WTC11 (cell line): Measurements from ENCODE around the gene CEMIP. TPM values are rescaled to one million over a fixed set of nuclear protein-coding genes. Genes with fewer than 3 reads are reported as not detected.
A peak's percentile ranks its signal among the peaks of the same experiment; 100 is the strongest.

Experiments used
- ATAC-seq: fragments of 200-7000 bp; cut with Tn5 transposase; 2 replicates; pipeline ENCODE4 v1.10.0; 2021; ENCODE audit warnings: mild to moderate bottlenecking, moderate library complexity
- Bru-seq: library from RNA; stranded (reverse); fragments of 400-500 nt; gene quantifications from one replicate; lab custom pipeline; 2021; lab: Mats Ljungman, UMichigan
- CTCF ChIA-PET: fragments of 300-600 bp; sonication (Branson Sonifier 250); formaldehyde crosslinking; loops from one replicate; lab custom pipeline; 2021; ENCODE audit warnings: antibody characterized with exemption; lab: Charles Lee
- POLR2A ChIA-PET: fragments of 350-600 bp; sonication (Branson Sonifier 250); formaldehyde crosslinking; loops from one replicate; lab custom pipeline; 2021; ENCODE audit warnings: antibody characterized with exemption; lab: Charles Lee
- DNase-seq: peaks from one replicate; pipeline ENCODE4 v3.0.0; 2021; ENCODE audit warnings: low spot score
- H3K27ac Mint-ChIP-seq: 2 replicates; pipeline ENCODE4 v1.8.0; 2021; ENCODE audit warnings: mixed read lengths
- H3K27me3 Mint-ChIP-seq: 2 replicates; pipeline ENCODE4 v1.8.0; 2021; ENCODE audit warnings: low read depth, mild to moderate bottlenecking, moderate library complexity, mixed read lengths
- H3K36me3 Mint-ChIP-seq: 2 replicates; pipeline ENCODE4 v1.8.0; 2021; ENCODE audit warnings: mixed read lengths
- H3K4me1 Mint-ChIP-seq: 2 replicates; pipeline ENCODE4 v1.8.0; 2022; ENCODE audit warnings: mixed read lengths
- H3K4me3 Mint-ChIP-seq: 2 replicates; pipeline ENCODE4 v1.8.0; 2021; ENCODE audit warnings: mild to moderate bottlenecking, moderate library complexity, mixed read lengths
- H3K9me3 Mint-ChIP-seq: 2 replicates; pipeline ENCODE4 v1.8.0; 2021; ENCODE audit warnings: mixed read lengths
- AR ChIP-seq: fragments of 250-450 bp; sonication (Bioruptor Pico); IDR thresholded peaks from 2 replicates; pipeline ENCODE4 v1.9.0; 2021; ENCODE audit warnings: mild to moderate bottlenecking
- CTCF ChIP-seq: fragments of 200-600 bp; IDR thresholded peaks from 2 replicates; pipeline ENCODE4 v1.8.0; 2022; ENCODE audit warnings: antibody characterized with exemption
- EMX1 ChIP-seq: fragments of 250-450 bp; sonication (Bioruptor Pico); IDR thresholded peaks from 2 replicates; pipeline ENCODE4 v1.8.0; 2021; ENCODE audit warnings: mild to moderate bottlenecking
- ETV6 ChIP-seq: sonication (generic); formaldehyde crosslinking; IDR thresholded peaks from 2 replicates; pipeline ENCODE4 v1.8.1; 2022; ENCODE audit warnings: mild to moderate bottlenecking, missing genetic modification reagents
- MAX ChIP-seq: sonication (generic); formaldehyde crosslinking; IDR thresholded peaks from 2 replicates; pipeline ENCODE4 v1.8.0; 2022; ENCODE audit warnings: mild to moderate bottlenecking, missing genetic modification reagents
- PRRX2 ChIP-seq: fragments of 250-450 bp; sonication (Bioruptor Pico); IDR thresholded peaks from 2 replicates; pipeline ENCODE4 v1.8.0; 2021; ENCODE audit warnings: mild to moderate bottlenecking
- RELA ChIP-seq: sonication (generic); formaldehyde crosslinking; IDR thresholded peaks from 2 replicates; pipeline ENCODE4 v1.8.1; 2022; ENCODE audit warnings: missing genetic modification reagents, mild to moderate bottlenecking, borderline replicate concordance
- USF1 ChIP-seq: sonication (generic); formaldehyde crosslinking; IDR thresholded peaks from 2 replicates; pipeline ENCODE4 v1.8.0; 2022; ENCODE audit warnings: mild to moderate bottlenecking, missing genetic modification reagents
- ZBTB21 ChIP-seq: sonication (generic); formaldehyde crosslinking; IDR thresholded peaks from 2 replicates; pipeline ENCODE4 v1.8.1; 2023; ENCODE audit warnings: mild to moderate bottlenecking, missing genetic modification reagents, borderline replicate concordance
- ZNF219 ChIP-seq: sonication (generic); formaldehyde crosslinking; IDR thresholded peaks from 2 replicates; pipeline ENCODE4 v1.8.0; 2023; ENCODE audit warnings: missing genetic modification reagents, mild to moderate bottlenecking, borderline replicate concordance
- ZNF263 ChIP-seq: sonication (generic); formaldehyde crosslinking; IDR thresholded peaks from 2 replicates; pipeline ENCODE4 v1.8.1; 2022; ENCODE audit warnings: low read depth, mild to moderate bottlenecking, moderate library complexity, missing genetic modification reagents
- ZNF317 ChIP-seq: sonication (generic); formaldehyde crosslinking; IDR thresholded peaks from 2 replicates; pipeline ENCODE4 v1.8.1; 2023; ENCODE audit warnings: low read depth, mild to moderate bottlenecking, moderate library complexity, missing genetic modification reagents, borderline replicate concordance
- ZNF512 ChIP-seq: sonication (generic); formaldehyde crosslinking; IDR thresholded peaks from 2 replicates; pipeline ENCODE4 v1.8.1; 2022; ENCODE audit warnings: missing genetic modification reagents, borderline replicate concordance
- ZNF532 ChIP-seq: fragments of 250-450 bp; sonication (Bioruptor Pico); IDR thresholded peaks from 2 replicates; pipeline ENCODE4 v1.9.0; 2021; ENCODE audit warnings: mild to moderate bottlenecking, borderline replicate concordance
- long read RNA-seq, 3 experiments: library from RNA in 1 of 3; library from capped mRNA in 1 of 3; library from polyadenylated mRNA in 1 of 3; unstranded in 2 of 3; stranded (forward) in 1 of 3; transcript quantifications; one replicate each; pipeline ENCODE4 v2.0.0, GENCODE V29; 2021
- total RNA-seq: library from RNA; stranded (reverse); gene quantifications from 3 replicates; pipeline ENCODE4 v1.2.3, GENCODE V29; 2021

CEMIP gene
- total RNA-seq, result 0.57 to 1.2 TPM (median 0.87 TPM) in 3 replicates
- percentile 15 among the genes with signal in this experiment for Bru-seq, nascent RNA
- long read RNA-seq, experiment 1, full-length matches to known transcripts, result 1 of 1 reads
- long read RNA-seq, experiment 1, partial matches to known transcripts, result 0 of 1 reads
- long read RNA-seq, experiment 1, other reads (novel, unspliced or antisense), result 0 of 1 reads
- long read RNA-seq, experiment 2, partial matches to known transcripts, result 1 of 1 reads
- long read RNA-seq, experiment 2, other reads (novel, unspliced or antisense), result 0 of 1 reads
- long read RNA-seq, experiment 3, result 0 reads

- Mint-ChIP-seq H3K4me3 (peak within 1 kb of the TSS; percentile 76), H3K27ac (no peak within 1 kb of the TSS), H3K9me3 (no peaks in the 10 kb centered on the region), H3K27me3 (peaks cover 58% of the 10 kb centered on the region), H3K36me3 (no peaks in the 10 kb centered on the region), H3K4me1 (peaks cover 11% of the 10 kb centered on the region)
- ChIA-PET CTCF (interaction anchor here (0.6 to 6.4 kb wide), 72 partner anchors 9 to 925 kb away, joined by 3 to 143 read pairs (median 6); partner anchors contain the start of gene ABHD17C), POLR2A (interaction anchor here (1.2 to 1.9 kb wide), 2 partner anchors 119 to 211 kb away, joined by 4 to 8 read pairs; no protein-coding TSS in a partner anchor)
- ATAC-seq, result peak; percentile 80
- no peak for TF ChIP-seq ZNF512
- no peak for TF ChIP-seq ZNF219 (CRISPR knock-in tag)
- no peak for TF ChIP-seq USF1 (CRISPR knock-in tag)
- no peak for TF ChIP-seq RELA (CRISPR knock-in tag)
- no peak for TF ChIP-seq ZBTB21 (CRISPR knock-in tag)
- TF ChIP-seq PRRX2, result no peak
- TF ChIP-seq ZNF317 (CRISPR knock-in tag), result no peak
- 0 out of 2 replicates have a peak, but pooled peaks have one; percentile 34 for TF ChIP-seq MAX
- TF ChIP-seq CTCF, result peak; percentile 66
- 0 out of 2 replicates have a peak, but pooled peaks have one; percentile 64 for TF ChIP-seq ETV6 (CRISPR knock-in tag)
- DNase-seq, result peak; percentile 92
Observed at GRCh38 chr15:80778964-80779657, at the start of gene CEMIP. Gene CEMIP (plus strand): TSS chr15:80779370. CDS start chr15:80873880, 94,510 bp downstream.

- TF ChIP-seq AR (CRISPR knock-in tag), result no peak
- no peak for TF ChIP-seq EMX1
- Mint-ChIP-seq H3K4me3 (no peak overlapping the region), H3K27ac (no peak overlapping the region), H3K27me3 (no peaks in the 10 kb centered on the region), H3K36me3 (peaks cover 19% of the 10 kb centered on the region), H3K9me3 (peaks cover 16% of the 10 kb centered on the region), H3K4me1 (peaks cover 42% of the 10 kb centered on the region)
- CTCF ChIA-PET, result no interaction called here
- DNase-seq (no peak), ATAC-seq (no peak)
- POLR2A ChIA-PET, result no interaction called here
Observed at GRCh38 chr15:80730387-80730786, 48.8 kb upstream of the CEMIP start.

- DNase-seq (no peak), ATAC-seq (no peak)
- no peak overlapping the region for H3K4me3 Mint-ChIP-seq
- peaks cover 13% of the 10 kb centered on the region for H3K9me3 Mint-ChIP-seq
- H3K4me1 Mint-ChIP-seq, result peaks cover 45% of the 10 kb centered on the region
- ChIA-PET POLR2A (no interaction called here), CTCF (no interaction called here)
- TF ChIP-seq ZNF532 (no peak), ZNF263 (no peak)
- H3K27me3 Mint-ChIP-seq, result no peaks in the 10 kb centered on the region
- H3K27ac Mint-ChIP-seq, result no peak overlapping the region
- peaks cover 15% of the 10 kb centered on the region for H3K36me3 Mint-ChIP-seq
Observed at GRCh38 chr15:80730926-80731325, 48.2 kb upstream of the CEMIP start.
